HEK293 (cell line): ENCODE measurements around the gene NECTIN2.

Source experiments
- GLI4 ChIP-seq: fragments of 450-650 bp; formaldehyde crosslinking; IDR thresholded peaks from 2 replicates; pipeline ENCODE4 v1.5.1; 2016; ENCODE audit warnings: missing biosample characterization, missing genetic modification characterization
- HIC1 ChIP-seq: fragments of 450-650 bp; formaldehyde crosslinking; IDR thresholded peaks from 2 replicates; pipeline ENCODE4 v1.5.1; 2016; ENCODE audit warnings: missing biosample characterization, missing genetic modification characterization
- HOXA7 ChIP-seq: sonication (generic); formaldehyde crosslinking; IDR thresholded peaks from 2 replicates; pipeline ENCODE4 v1.8.1; 2022; ENCODE audit warnings: missing genetic modification reagents, borderline replicate concordance
- IKZF3 ChIP-seq: fragments of 450-650 bp; IDR thresholded peaks from 2 replicates; pipeline ENCODE4 v1.5.0; 2018; ENCODE audit warnings: missing biosample characterization, mild to moderate bottlenecking, missing genetic modification characterization, moderate library complexity
- MEIS1 ChIP-seq: sonication (generic); formaldehyde crosslinking; IDR thresholded peaks from 2 replicates; pipeline ENCODE4 v1.8.1; 2022; ENCODE audit warnings: missing genetic modification reagents, mild to moderate bottlenecking, borderline replicate concordance
- OVOL3 ChIP-seq: fragments of 450-650 bp; formaldehyde crosslinking; IDR thresholded peaks from 2 replicates; pipeline ENCODE4 v1.5.1; 2016; ENCODE audit warnings: missing biosample characterization, missing genetic modification characterization
- PRDM4 ChIP-seq: fragments of 450-650 bp; formaldehyde crosslinking; IDR thresholded peaks from 2 replicates; pipeline ENCODE4 v1.5.1; 2017; ENCODE audit warnings: missing biosample characterization, missing genetic modification characterization
- TCF7L2 ChIP-seq: IDR thresholded peaks from 2 replicates; pipeline ENCODE4 v1.6.1; 2011; ENCODE audit warnings: low read depth, mild to moderate bottlenecking, inconsistent platforms, low read length, moderate library complexity, borderline replicate concordance
- ZBTB11 ChIP-seq: fragments of 450-650 bp; formaldehyde crosslinking; conservative IDR thresholded peaks from 2 replicates; pipeline ENCODE4 v1.5.1; 2016; ENCODE audit warnings: low read depth, missing biosample characterization, missing genetic modification characterization
- ZFHX2 ChIP-seq: fragments of 450-650 bp; formaldehyde crosslinking; conservative IDR thresholded peaks from 2 replicates; pipeline ENCODE4 v1.5.1; 2016; ENCODE audit warnings: missing biosample characterization, missing genetic modification characterization
- ZNF121 ChIP-seq: fragments of 450-650 bp; formaldehyde crosslinking; IDR thresholded peaks from 2 replicates; pipeline ENCODE4 v1.5.1; 2016; ENCODE audit warnings: missing biosample characterization, missing genetic modification characterization
- ZNF140 ChIP-seq: fragments of 450-650 bp; formaldehyde crosslinking; IDR thresholded peaks from 2 replicates; pipeline ENCODE4 v1.5.1; 2016; ENCODE audit warnings: missing biosample characterization, missing genetic modification characterization
- ZNF148 ChIP-seq: fragments of 450-650 bp; formaldehyde crosslinking; IDR thresholded peaks from 2 replicates; pipeline ENCODE4 v1.5.0; 2017; ENCODE audit warnings: missing biosample characterization, missing genetic modification characterization, borderline replicate concordance
- ZNF302 ChIP-seq: fragments of 450-650 bp; formaldehyde crosslinking; IDR thresholded peaks from 2 replicates; pipeline ENCODE4 v1.5.1; 2016; ENCODE audit warnings: missing biosample characterization, missing genetic modification characterization, low read depth
- ZNF394 ChIP-seq: fragments of 450-650 bp; formaldehyde crosslinking; IDR thresholded peaks from 2 replicates; pipeline ENCODE4 v1.5.1; 2016; ENCODE audit warnings: missing biosample characterization, missing genetic modification characterization, mild to moderate bottlenecking, moderate library complexity, borderline replicate concordance
- ZNF404 ChIP-seq: fragments of 450-650 bp; formaldehyde crosslinking; IDR thresholded peaks from 2 replicates; pipeline ENCODE4 v1.5.1; 2017; ENCODE audit warnings: missing biosample characterization, missing genetic modification characterization
- ZNF48 ChIP-seq: fragments of 450-650 bp; formaldehyde crosslinking; IDR thresholded peaks from 2 replicates; pipeline ENCODE4 v1.5.1; 2016; ENCODE audit warnings: missing biosample characterization, missing genetic modification characterization
- ZNF510 ChIP-seq: fragments of 450-650 bp; formaldehyde crosslinking; IDR thresholded peaks from 2 replicates; pipeline ENCODE4 v1.5.1; 2018; ENCODE audit warnings: mild to moderate bottlenecking, missing genetic modification characterization, missing biosample characterization; ENCODE audit not compliant: insufficient replicate concordance
- ZNF548 ChIP-seq: fragments of 450-650 bp; formaldehyde crosslinking; IDR thresholded peaks from 2 replicates; pipeline ENCODE4 v1.5.1; 2016; ENCODE audit warnings: missing biosample characterization, missing genetic modification characterization
- ZNF677 ChIP-seq: fragments of 450-650 bp; IDR thresholded peaks from 2 replicates; pipeline ENCODE4 v1.5.0; 2018; ENCODE audit warnings: missing biosample characterization, mild to moderate bottlenecking, missing genetic modification characterization, moderate library complexity
- ZSCAN18 ChIP-seq: fragments of 450-650 bp; formaldehyde crosslinking; IDR thresholded peaks from 2 replicates; pipeline ENCODE4 v1.5.1; 2016; ENCODE audit warnings: missing biosample characterization, missing genetic modification characterization
- ZSCAN23 ChIP-seq: fragments of 450-650 bp; formaldehyde crosslinking; IDR thresholded peaks from 2 replicates; pipeline ENCODE4 v1.5.1; 2016; ENCODE audit warnings: missing biosample characterization, missing genetic modification characterization
- TF ChIP-seq, protein P1 (sequence below): fragments of 450-650 bp; formaldehyde crosslinking; IDR thresholded peaks from 2 replicates; pipeline ENCODE4 v1.5.1; 2016; ENCODE audit warnings: missing biosample characterization, missing genetic modification characterization
- TF ChIP-seq, protein P2 (sequence below): fragments of 450-650 bp; formaldehyde crosslinking; IDR thresholded peaks from 2 replicates; pipeline ENCODE4 v1.5.1; 2016; ENCODE audit warnings: missing biosample characterization, missing genetic modification characterization

NECTIN2 gene

GRCh38 chr19:44891016-44891882 lies 45.2 kb downstream of the NECTIN2 start, which contains the start of gene TOMM40 (continued):
- no peak for TF ChIP-seq ZSCAN23
- TF ChIP-seq, protein P1, sequence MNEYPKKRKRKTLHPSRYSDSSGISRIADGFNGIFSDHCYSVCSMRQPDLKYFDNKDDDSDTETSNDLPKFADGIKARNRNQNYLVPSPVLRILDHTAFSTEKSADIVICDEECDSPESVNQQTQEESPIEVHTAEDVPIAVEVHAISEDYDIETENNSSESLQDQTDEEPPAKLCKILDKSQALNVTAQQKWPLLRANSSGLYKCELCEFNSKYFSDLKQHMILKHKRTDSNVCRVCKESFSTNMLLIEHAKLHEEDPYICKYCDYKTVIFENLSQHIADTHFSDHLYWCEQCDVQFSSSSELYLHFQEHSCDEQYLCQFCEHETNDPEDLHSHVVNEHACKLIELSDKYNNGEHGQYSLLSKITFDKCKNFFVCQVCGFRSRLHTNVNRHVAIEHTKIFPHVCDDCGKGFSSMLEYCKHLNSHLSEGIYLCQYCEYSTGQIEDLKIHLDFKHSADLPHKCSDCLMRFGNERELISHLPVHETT (tag by site-specific recombination) = no peak
- TF ChIP-seq HIC1 (tag by site-specific recombination) = no peak
- TF ChIP-seq HOXA7 (CRISPR knock-in tag) = no peak
- TF ChIP-seq ZSCAN18 (tag by site-specific recombination) = no peak
- TF ChIP-seq ZNF404 (tag by site-specific recombination) = no peak
- no peak for TF ChIP-seq ZNF48
- no peak; the same call in 1 of the 2 replicates for TF ChIP-seq ZFHX2 (tag by site-specific recombination)
- TF ChIP-seq ZNF548 (tag by site-specific recombination) = no peak
- TF ChIP-seq ZNF121 (tag by site-specific recombination) = no peak
- peak; percentile 91 for TF ChIP-seq ZBTB11 (tag by site-specific recombination)
- TF ChIP-seq ZNF510 (tag by site-specific recombination) = no peak
- TF ChIP-seq PRDM4 (tag by site-specific recombination) = no peak
- TF ChIP-seq ZNF140 (tag by site-specific recombination) = no peak
- TF ChIP-seq ZNF394 (tag by site-specific recombination) = no peak
- TF ChIP-seq, protein P2, sequence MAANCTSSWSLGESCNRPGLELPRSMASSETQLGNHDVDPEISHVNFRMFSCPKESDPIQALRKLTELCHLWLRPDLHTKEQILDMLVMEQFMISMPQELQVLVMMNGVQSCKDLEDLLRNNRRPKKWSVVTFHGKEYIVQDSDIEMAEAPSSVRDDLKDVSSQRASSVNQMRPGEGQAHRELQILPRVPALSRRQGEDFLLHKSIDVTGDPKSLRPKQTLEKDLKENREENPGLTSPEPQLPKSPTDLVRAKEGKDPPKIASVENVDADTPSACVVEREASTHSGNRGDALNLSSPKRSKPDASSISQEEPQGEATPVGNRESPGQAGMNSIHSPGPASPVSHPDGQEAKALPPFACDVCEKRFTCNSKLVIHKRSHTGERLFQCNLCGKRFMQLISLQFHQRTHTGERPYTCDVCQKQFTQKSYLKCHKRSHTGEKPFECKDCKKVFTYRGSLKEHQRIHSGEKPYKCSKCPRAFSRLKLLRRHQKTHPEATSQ (tag by site-specific recombination) = no peak
- TF ChIP-seq IKZF3 (tag by site-specific recombination) = no peak
- no peak for TF ChIP-seq ZNF148
- no peak for TF ChIP-seq TCF7L2
- no peak for TF ChIP-seq GLI4 (tag by site-specific recombination)
- TF ChIP-seq MEIS1 (CRISPR knock-in tag) = no peak
- no peak for TF ChIP-seq ZNF302 (tag by site-specific recombination)
- TF ChIP-seq ZNF677 (tag by site-specific recombination) = no peak
- no peak for TF ChIP-seq OVOL3
